HG03045 (cell line): ENCODE results near the gene ROBO1.

ENCODE experiments used
- ATAC-seq: cut with Tn5 transposase; IDR thresholded peaks from one replicate; pipeline ENCODE4 v1.9.1; 2021; ENCODE audit warnings: mild to moderate bottlenecking, moderate library complexity; ENCODE audit not compliant: unreplicated experiment

The ROBO1 gene

GRCh38 chr3:79027593-79027992, 740.2 kb downstream of the ROBO1 start:
- no peak for ATAC-seq

DNA sequence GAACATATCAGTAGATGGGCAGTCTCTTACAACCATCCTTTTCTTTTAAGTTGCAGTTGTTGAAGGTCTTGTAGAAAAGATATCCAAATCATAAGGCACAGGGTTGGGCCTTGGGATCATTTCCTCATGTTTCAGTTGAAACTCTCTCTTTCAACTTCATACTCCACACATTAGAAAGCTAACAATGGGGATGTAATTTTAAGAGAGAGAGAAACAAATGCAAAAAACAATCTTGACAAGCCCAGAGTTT, 747.9 kb downstream of the ROBO1 start:
- no peak for ATAC-seq

- ATAC-seq, result no peak
Observed at GRCh38 chr3:79019137-79019923, 748.5 kb downstream of the ROBO1 start.

- no peak for ATAC-seq
Observed at GRCh38 chr3:79018671-79019136, 749.1 kb downstream of the ROBO1 start.

- ATAC-seq, result no peak
Observed at GRCh38 chr3:79018265-79018664, 749.5 kb downstream of the ROBO1 start.

DNA sequence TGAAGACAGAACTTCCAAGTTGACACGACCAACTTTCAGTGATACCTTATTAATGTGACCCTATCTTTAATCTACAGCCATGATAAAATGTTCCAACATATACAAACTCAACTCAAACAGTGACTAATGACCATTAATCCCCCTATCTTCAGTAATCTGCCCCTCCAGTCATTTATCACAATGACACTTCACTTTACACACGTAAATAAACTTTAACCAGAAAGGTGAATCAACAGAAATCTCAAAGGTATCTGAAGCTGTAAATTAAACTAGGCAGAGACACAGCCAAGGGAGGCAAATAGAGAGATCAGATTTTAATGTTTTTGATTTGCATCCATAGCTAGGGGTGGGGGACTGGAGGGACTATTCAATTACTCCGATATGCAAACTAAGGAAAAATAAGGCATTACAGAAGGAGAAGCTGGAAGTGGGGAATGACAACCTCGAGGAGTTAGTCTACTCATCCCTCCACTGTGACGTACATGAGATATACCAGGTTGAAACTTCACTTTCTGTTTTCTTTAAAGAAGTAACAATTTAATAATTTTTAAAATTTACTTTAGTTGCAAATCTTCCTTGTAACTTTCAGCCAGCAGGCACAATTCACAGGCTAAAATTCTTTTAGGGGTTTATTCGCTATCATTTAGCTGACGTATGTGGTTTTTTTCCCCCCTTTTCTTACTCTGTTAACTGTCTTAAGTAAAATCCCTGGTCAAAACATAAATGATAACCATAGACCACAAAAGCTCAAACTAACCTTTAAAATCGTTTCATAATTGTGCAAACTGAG, 751.0 kb downstream of the ROBO1 start:
- ATAC-seq, result no peak

GRCh38 chr3:79015854-79016253, 751.9 kb downstream of the ROBO1 start:
- ATAC-seq, result no peak

GRCh38 chr3:79012946-79013362, 754.8 kb downstream of the ROBO1 start:
- ATAC-seq, result no peak

GRCh38 chr3:79012530-79012913, 755.3 kb downstream of the ROBO1 start:
- ATAC-seq, result no peak

GRCh38 chr3:79011821-79012529, 755.8 kb downstream of the ROBO1 start:
- no peak for ATAC-seq

GRCh38 chr3:79009861-79010260, 757.9 kb downstream of the ROBO1 start:
- ATAC-seq, result no peak

DNA sequence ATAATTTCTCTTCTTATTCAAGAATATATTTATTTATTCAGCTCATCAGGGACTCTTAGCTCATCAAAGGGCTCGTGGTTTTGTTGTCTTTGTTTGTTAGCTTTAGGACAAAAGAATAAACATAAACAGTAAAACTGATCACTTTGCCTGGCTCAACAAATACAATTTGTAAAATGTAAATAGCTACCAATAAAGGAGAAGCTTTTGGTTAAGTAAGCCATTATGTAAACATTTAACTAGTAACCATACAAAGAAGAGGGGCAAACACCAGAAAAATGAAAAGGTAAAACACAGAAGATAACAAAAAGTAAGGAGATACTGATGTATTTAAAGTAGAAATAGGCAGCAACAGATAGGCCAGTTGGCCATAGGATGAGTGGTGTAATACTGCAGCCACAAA, 761.7 kb downstream of the ROBO1 start:
- ATAC-seq, result no peak

- ATAC-seq, result no peak
Observed at GRCh38 chr3:79005084-79005483, 762.7 kb downstream of the ROBO1 start.

DNA sequence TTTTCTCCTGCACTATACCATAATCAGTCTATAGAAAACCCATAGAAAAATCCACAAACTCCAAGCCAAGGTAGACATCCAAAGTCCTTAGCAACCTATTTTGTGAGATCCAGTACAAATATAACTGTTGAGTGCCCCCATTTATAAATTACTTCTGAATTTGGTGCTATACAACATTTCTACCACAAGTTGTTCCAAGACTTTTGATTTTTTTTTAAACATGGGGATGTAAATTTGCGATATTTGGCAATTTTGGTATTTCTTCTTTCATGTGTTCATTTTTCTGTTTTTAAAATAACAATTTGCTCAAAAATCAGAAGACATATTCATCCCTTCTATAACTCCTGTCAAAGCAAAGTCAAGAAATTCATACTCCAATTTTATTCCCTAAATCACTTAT, 763.8 kb downstream of the ROBO1 start:
- ATAC-seq, result no peak

- ATAC-seq, result no peak
Observed at GRCh38 chr3:79002465-79003372, 765.1 kb downstream of the ROBO1 start.

DNA sequence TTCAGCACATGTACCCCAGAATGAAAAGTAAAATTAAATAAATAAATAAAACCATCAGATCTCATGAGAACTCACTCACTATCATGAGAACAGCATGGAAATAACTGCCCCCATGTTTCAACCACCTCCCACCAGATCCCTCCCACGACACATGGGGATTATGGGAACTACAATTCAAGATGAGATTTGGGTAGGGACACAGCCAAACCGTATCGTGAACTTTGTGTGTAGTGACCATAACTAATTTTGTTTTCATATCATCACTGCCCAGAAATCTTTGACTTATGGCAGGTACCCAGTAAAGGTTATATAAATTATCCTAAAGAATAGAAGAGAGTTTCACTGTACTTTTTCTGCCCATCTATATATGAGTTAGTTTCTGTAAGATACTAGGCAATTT, 766.5 kb downstream of the ROBO1 start:
- no peak for ATAC-seq

- ATAC-seq, result no peak
Observed at GRCh38 chr3:78999139-78999538, 768.7 kb downstream of the ROBO1 start.

- no peak for ATAC-seq
Observed at GRCh38 chr3:78995087-78995486, 772.7 kb downstream of the ROBO1 start.

- no peak for ATAC-seq
Observed at GRCh38 chr3:78994174-78995027, 773.4 kb downstream of the ROBO1 start.

GRCh38 chr3:78993375-78993774, 774.4 kb downstream of the ROBO1 start:
- no peak for ATAC-seq
